Kidney epithelial cell (primary cell): ENCODE measurements around the gene PDE8A. TPM values are rescaled to one million over a fixed set of nuclear protein-coding genes. Genes with fewer than 3 reads are reported as not detected.

Experiments used
- DNase-seq: peaks from one replicate; pipeline ENCODE4 v3.0.0-alpha.2; 2010; ENCODE audit warnings: low read depth
- H3K27me3 ChIP-seq: 2 replicates; pipeline ENCODE4 v1.6.0; 2011; ENCODE audit warnings: low read length; ENCODE audit not compliant: control insufficient read depth, insufficient read depth
- H3K36me3 ChIP-seq: 2 replicates; pipeline ENCODE4 v1.5.1; 2011; ENCODE audit warnings: low read length; ENCODE audit not compliant: control insufficient read depth, insufficient read depth
- H3K4me3 ChIP-seq: 2 replicates; pipeline ENCODE4 v1.5.1; 2011; ENCODE audit warnings: low read depth, mild to moderate bottlenecking, control low read depth, low read length
- CTCF ChIP-seq: IDR thresholded peaks from 2 replicates; pipeline ENCODE4 v1.5.1; 2011; ENCODE audit warnings: mild to moderate bottlenecking, moderate library complexity, low read length, control low read depth, inconsistent platforms; ENCODE audit not compliant: insufficient read depth, poor library complexity, severe bottlenecking
- total RNA-seq: library from RNA; depleted of rRNA; stranded (reverse); fragments of >200 nt; gene quantifications from 2 replicates; pipeline ENCODE4 v1.2.3, GENCODE V29; 2015

The PDE8A gene
- total RNA-seq, 1 donor from 2014 or later, result 31.5 TPM

GRCh38 chr15:85027033-85027380 lies 45.4 kb downstream of the PDE8A start:
- no peaks in the 10 kb centered on the region for H3K36me3 ChIP-seq

DNA sequence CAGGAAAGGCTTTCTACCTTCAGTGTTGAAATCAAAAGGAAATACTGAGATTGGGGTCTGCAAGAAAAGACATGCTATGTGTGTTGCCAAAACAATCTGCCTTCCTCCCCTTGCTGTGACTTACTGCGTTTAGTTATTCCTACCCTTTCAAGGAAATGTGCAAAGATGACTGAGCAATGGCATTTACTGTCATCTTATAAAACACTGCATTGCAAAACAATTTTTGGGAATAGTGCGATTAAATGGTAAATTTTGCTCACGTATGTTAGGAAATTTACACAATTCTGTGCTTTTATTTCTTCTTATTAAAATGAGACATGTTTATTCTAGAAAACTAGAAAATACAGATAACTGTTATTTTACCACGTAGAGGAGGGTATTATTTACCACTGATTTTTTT lies 45.8 kb downstream of the PDE8A start:
- H3K27me3 ChIP-seq, result no peaks in the 10 kb centered on the region
- H3K36me3 ChIP-seq, result no peaks in the 10 kb centered on the region
- DNase-seq, result no peak
- no peak for TF ChIP-seq CTCF
- no peak overlapping the region for H3K4me3 ChIP-seq

More at GRCh38 chr15:85027033-85027380, 45.4 kb downstream of the PDE8A start:
- TF ChIP-seq CTCF, result no peak
- Histone ChIP-seq H3K27me3 (no peaks in the 10 kb centered on the region), H3K4me3 (no peak overlapping the region)
- no peak for DNase-seq

GRCh38 chr15:85028416-85028815 lies 46.8 kb downstream of the PDE8A start:
- DNase-seq, result no peak
- H3K36me3 ChIP-seq, result no peaks in the 10 kb centered on the region
- H3K4me3 ChIP-seq, result no peak overlapping the region
- no peaks in the 10 kb centered on the region for H3K27me3 ChIP-seq
- TF ChIP-seq CTCF, result no peak

- DNase-seq, result no peak
- H3K4me3 ChIP-seq, result no peak overlapping the region
- TF ChIP-seq CTCF, result no peak
- no peaks in the 10 kb centered on the region for H3K36me3 ChIP-seq
- no peaks in the 10 kb centered on the region for H3K27me3 ChIP-seq
Measured at GRCh38 chr15:85029221-85029620, 47.6 kb downstream of the PDE8A start.

- no peak for DNase-seq
- H3K36me3 ChIP-seq, result no peaks in the 10 kb centered on the region
- no peak overlapping the region for H3K4me3 ChIP-seq
- TF ChIP-seq CTCF, result no peak
- H3K27me3 ChIP-seq, result no peaks in the 10 kb centered on the region
Measured at GRCh38 chr15:85030301-85030929, 48.8 kb downstream of the PDE8A start.

GRCh38 chr15:85031086-85031943 lies 49.7 kb downstream of the PDE8A start:
- H3K27me3 ChIP-seq, result no peaks in the 10 kb centered on the region
- TF ChIP-seq CTCF, result no peak

More at GRCh38 chr15:85031086-85031943, 49.7 kb downstream of the PDE8A start:
- Histone ChIP-seq H3K36me3 (no peaks in the 10 kb centered on the region), H3K4me3 (no peak overlapping the region)
- DNase-seq, result no peak
